ENCODE results near the gene UBE2E2.

DNA sequence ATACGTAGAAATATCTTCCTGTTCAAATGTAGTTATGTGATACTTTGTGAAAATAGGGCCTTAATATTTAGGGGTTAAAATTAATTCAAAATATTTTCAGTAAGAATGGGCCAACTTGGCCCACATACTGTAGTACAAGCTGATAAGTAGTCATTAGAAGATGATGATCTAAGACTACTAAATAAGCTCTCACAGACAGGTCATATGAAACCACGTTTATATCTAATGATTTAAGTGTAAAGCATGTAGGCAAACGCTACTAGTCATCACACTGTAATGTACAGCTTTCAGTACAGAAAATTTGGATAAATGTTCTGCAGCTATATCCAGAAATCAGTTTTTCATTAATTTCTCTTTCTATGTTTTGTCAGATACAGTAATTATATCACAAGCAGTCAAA is 228.6 kb downstream of the UBE2E2 start:
- TF ChIP-seq, protein P1, sequence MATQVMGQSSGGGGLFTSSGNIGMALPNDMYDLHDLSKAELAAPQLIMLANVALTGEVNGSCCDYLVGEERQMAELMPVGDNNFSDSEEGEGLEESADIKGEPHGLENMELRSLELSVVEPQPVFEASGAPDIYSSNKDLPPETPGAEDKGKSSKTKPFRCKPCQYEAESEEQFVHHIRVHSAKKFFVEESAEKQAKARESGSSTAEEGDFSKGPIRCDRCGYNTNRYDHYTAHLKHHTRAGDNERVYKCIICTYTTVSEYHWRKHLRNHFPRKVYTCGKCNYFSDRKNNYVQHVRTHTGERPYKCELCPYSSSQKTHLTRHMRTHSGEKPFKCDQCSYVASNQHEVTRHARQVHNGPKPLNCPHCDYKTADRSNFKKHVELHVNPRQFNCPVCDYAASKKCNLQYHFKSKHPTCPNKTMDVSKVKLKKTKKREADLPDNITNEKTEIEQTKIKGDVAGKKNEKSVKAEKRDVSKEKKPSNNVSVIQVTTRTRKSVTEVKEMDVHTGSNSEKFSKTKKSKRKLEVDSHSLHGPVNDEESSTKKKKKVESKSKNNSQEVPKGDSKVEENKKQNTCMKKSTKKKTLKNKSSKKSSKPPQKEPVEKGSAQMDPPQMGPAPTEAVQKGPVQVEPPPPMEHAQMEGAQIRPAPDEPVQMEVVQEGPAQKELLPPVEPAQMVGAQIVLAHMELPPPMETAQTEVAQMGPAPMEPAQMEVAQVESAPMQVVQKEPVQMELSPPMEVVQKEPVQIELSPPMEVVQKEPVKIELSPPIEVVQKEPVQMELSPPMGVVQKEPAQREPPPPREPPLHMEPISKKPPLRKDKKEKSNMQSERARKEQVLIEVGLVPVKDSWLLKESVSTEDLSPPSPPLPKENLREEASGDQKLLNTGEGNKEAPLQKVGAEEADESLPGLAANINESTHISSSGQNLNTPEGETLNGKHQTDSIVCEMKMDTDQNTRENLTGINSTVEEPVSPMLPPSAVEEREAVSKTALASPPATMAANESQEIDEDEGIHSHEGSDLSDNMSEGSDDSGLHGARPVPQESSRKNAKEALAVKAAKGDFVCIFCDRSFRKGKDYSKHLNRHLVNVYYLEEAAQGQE (IDR thresholded peaks at IDR 0.05; ENCODE audit: borderline replicate concordance in 1 of 2, low read depth in 1 of 2, low read length in 2 of 2), result no peak
- TF ChIP-seq IKZF1 (IDR thresholded peaks at IDR 0.05) (no peak), EZH2 (conservative IDR thresholded peaks at IDR 0.05; ENCODE audit: low read depth, low read length) (no peak), ZNF33B (CRISPR knock-in tag; IDR thresholded peaks at IDR 0.05) (no peak), POLR2AphosphoS5 (IDR thresholded peaks at IDR 0.05; ENCODE audit: low read depth, low read length) (no peak), HMGXB4 (CRISPR knock-in tag; IDR thresholded peaks at IDR 0.05; ENCODE audit: borderline replicate concordance in 1 of 2, low read depth in 1 of 2) (no peak), CTCF (CRISPR knock-in tag; IDR thresholded peaks at IDR 0.05) (no peak), NFE2L2 (IDR thresholded peaks at IDR 0.05; ENCODE audit: low read length) (no peak), FOXM1 (CRISPR knock-in tag; IDR thresholded peaks at IDR 0.05) (no peak), ZNF501 (CRISPR knock-in tag; IDR thresholded peaks at IDR 0.05) (no peak), HDAC2 (CRISPR knock-in tag; IDR thresholded peaks at IDR 0.05) (no peak), JUND (CRISPR knock-in tag; IDR thresholded peaks at IDR 0.05) (no peak)
- TF ChIP-seq, protein P2, sequence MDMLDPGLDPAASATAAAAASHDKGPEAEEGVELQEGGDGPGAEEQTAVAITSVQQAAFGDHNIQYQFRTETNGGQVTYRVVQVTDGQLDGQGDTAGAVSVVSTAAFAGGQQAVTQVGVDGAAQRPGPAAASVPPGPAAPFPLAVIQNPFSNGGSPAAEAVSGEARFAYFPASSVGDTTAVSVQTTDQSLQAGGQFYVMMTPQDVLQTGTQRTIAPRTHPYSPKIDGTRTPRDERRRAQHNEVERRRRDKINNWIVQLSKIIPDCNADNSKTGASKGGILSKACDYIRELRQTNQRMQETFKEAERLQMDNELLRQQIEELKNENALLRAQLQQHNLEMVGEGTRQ (IDR thresholded peaks at IDR 0.05; ENCODE audit: low read depth, low read length), result no peak
- TF ChIP-seq, protein P2 (CRISPR knock-in tag; IDR thresholded peaks at IDR 0.05; ENCODE audit: borderline replicate concordance), result no peak
- TF ChIP-seq, protein P3, sequence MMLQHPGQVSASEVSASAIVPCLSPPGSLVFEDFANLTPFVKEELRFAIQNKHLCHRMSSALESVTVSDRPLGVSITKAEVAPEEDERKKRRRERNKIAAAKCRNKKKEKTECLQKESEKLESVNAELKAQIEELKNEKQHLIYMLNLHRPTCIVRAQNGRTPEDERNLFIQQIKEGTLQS (CRISPR knock-in tag; IDR thresholded peaks at IDR 0.05), result no peak

Data from HepG2 (cell line).